Psoas muscle (tissue), 8 donors: ENCODE results near the gene PSORS1C2. TPM values are rescaled to one million over a fixed set of nuclear protein-coding genes. Genes with fewer than 3 reads are reported as not detected.

Experiments used
- ATAC-seq, 4 donors: fragments of 200-7000 bp; cut with Tn5 transposase; one replicate each; pipeline ENCODE4 v1.9.1; 2020; ENCODE audit warnings: moderate library complexity in 3 of 4, mild to moderate bottlenecking in 2 of 4
- DNase-seq, 2 donors: peaks; one replicate each; pipeline ENCODE4 v3.0.0-alpha.2; 2020
- H3K27ac ChIP-seq: fragments of 200-600 bp; one replicate; pipeline ENCODE4 v1.8.0; 2022
- H3K27me3 ChIP-seq, 3 donors: fragments of 200-600 bp in 1 of 3; one replicate each; pipeline versions ENCODE4 v1.6.1 to v1.8.0; 2013 to 2022; ENCODE audit warnings: low read length in 2 of 3, mild to moderate bottlenecking in 2 of 3, moderate library complexity in 1 of 3; ENCODE audit not compliant: insufficient read depth in 3 of 3
- H3K36me3 ChIP-seq, 2 donors: fragments of 200-600 bp in 1 of 2; one replicate each; pipeline versions ENCODE4 v1.6.1 to v1.8.0; 2013 to 2022; ENCODE audit warnings: low read depth in 1 of 2, mild to moderate bottlenecking in 1 of 2, moderate library complexity in 1 of 2; ENCODE audit not compliant: insufficient read depth in 1 of 2
- H3K4me1 ChIP-seq: fragments of 200-600 bp; one replicate; pipeline ENCODE4 v1.8.0; 2022
- H3K4me3 ChIP-seq: fragments of 200-600 bp; one replicate; pipeline ENCODE4 v1.8.0; 2022; ENCODE audit warnings: mild to moderate bottlenecking
- H3K9me3 ChIP-seq: fragments of 200-600 bp; one replicate; pipeline ENCODE4 v1.8.0; 2022
- WGBS, 3 donors: extraction: QIAGEN DNeasy Blood & Tissue Kit; methylation state at CpG; one replicate each; pipeline versions ENCODE4 v1.1.6 to v1.1.7; 2013; 5-methylcytosine and 5-hydroxymethylcytosine counted together
- intact Hi-C, 2 donors: fragments of 100-400 bp; cut with DNase I; formaldehyde crosslinking; loops; one replicate each; pipeline versions ENCODE4 v1.11.0 to v1.14.2; 2022
- polyA plus RNA-seq, 3 donors: library from polyadenylated mRNA; stranded (reverse); fragments of 200-250 nt; gene quantifications; one replicate each; pipeline ENCODE4 v1.2.3, GENCODE V29; 2013
- total RNA-seq, 4 donors: library from RNA; stranded (reverse); fragmentation: NEBNext Ultra II Directional in 2 of 4; extraction: Animal tissue kit (Norgen Biotek cat#: 25700) in 2 of 4; gene quantifications; one replicate each; pipeline versions ENCODE4 v1.2.1 to v1.2.4, GENCODE V29; 2021 to 2023
- TF ChIP-seq, protein P1 (sequence below): fragments of 200-600 bp; IDR thresholded peaks from one replicate; pipeline ENCODE4 v1.8.0; 2022; ENCODE audit warnings: antibody characterized with exemption
- donor health status: healthy with polysubstance abuse.
- donor health status: DM: no; HTN: no; CAD: no; lungs with moderate emphysema.
- donor health status: Bipolar disorder and iron deficiency.
- donor health status: healthy.
- donor health status: DM: yes; HTN: yes; CAD: no.
- donor health status: DM: no; HTN: no; CAD: no.
- donor health status: DM: no; HTN: no; CAD: no.
- donor health status: DM: yes; HTN: yes; CAD: no.

Gene PSORS1C2
- total and polyA plus RNA-seq, 7 donors = not detected

DNA sequence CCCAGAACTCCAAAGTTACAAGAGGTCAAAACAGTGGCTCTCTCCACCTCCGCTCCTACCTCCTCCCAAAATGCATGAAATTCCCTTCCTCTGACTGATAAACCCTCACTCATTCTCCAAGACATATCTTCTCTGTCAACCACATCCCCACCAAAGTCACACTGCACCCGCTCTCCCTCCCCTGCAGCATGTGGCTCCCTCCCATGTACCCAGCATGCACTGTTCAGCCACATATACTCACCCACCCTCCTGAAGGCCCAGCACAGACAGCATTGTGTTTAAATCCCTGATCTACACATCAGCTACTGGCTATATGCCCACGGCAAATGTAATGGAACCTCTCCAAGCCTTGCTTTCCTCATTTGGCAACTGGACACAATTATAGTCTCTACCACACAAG is 37.1 kb upstream of the PSORS1C2 start:
- ATAC-seq = no peak
- TF ChIP-seq, protein P1, sequence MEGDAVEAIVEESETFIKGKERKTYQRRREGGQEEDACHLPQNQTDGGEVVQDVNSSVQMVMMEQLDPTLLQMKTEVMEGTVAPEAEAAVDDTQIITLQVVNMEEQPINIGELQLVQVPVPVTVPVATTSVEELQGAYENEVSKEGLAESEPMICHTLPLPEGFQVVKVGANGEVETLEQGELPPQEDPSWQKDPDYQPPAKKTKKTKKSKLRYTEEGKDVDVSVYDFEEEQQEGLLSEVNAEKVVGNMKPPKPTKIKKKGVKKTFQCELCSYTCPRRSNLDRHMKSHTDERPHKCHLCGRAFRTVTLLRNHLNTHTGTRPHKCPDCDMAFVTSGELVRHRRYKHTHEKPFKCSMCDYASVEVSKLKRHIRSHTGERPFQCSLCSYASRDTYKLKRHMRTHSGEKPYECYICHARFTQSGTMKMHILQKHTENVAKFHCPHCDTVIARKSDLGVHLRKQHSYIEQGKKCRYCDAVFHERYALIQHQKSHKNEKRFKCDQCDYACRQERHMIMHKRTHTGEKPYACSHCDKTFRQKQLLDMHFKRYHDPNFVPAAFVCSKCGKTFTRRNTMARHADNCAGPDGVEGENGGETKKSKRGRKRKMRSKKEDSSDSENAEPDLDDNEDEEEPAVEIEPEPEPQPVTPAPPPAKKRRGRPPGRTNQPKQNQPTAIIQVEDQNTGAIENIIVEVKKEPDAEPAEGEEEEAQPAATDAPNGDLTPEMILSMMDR = no peak
- H3K4me1 ChIP-seq = no peaks in the 10 kb centered on the region
- no peak overlapping the region for H3K27ac ChIP-seq
- DNase-seq = no peak
- H3K9me3 ChIP-seq = no peaks in the 10 kb centered on the region
- no peaks in the 10 kb centered on the region for H3K36me3 ChIP-seq
- no peak overlapping the region for H3K4me3 ChIP-seq
- H3K27me3 ChIP-seq = no peaks in the 10 kb centered on the region
- intact Hi-C loops = no loop called here
- WGBS, 3 donors = 58 to 66% (median 64%) methylated on average over 3 of the region's 3 CpGs

DNA sequence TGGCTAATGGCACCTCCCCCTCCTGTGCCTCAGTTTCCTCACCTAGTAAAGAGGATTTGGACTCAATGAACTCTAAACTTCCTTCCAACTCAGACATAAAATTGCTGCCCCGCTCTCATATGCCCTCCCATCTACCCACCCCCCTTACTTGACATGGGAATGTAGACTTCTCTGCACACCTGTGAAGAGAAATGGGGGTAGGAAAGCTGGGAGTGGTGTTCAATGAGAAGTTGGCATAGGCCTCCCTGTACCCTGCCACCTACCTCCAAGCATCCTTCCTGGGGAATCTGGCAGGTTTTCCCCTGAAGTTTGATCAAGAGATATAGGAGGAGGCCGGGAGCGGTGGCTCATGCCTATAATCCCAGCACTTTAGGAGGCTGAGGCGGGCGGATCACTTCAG is 35.5 kb upstream of the PSORS1C2 start:
- TF ChIP-seq, protein P1 = no peak
- ATAC-seq (no peak), DNase-seq (no peak)
- Histone ChIP-seq H3K9me3 (no peaks in the 10 kb centered on the region), H3K27me3 (no peaks in the 10 kb centered on the region), H3K4me3 (no peak overlapping the region), H3K36me3 (no peaks in the 10 kb centered on the region), H3K4me1 (no peaks in the 10 kb centered on the region), H3K27ac (no peak overlapping the region)
- 84 to 90% (median 88%) methylated on average over 4 to 5 of the region's 5 CpGs for WGBS, 3 donors
- intact Hi-C loops = no loop called here

DNA sequence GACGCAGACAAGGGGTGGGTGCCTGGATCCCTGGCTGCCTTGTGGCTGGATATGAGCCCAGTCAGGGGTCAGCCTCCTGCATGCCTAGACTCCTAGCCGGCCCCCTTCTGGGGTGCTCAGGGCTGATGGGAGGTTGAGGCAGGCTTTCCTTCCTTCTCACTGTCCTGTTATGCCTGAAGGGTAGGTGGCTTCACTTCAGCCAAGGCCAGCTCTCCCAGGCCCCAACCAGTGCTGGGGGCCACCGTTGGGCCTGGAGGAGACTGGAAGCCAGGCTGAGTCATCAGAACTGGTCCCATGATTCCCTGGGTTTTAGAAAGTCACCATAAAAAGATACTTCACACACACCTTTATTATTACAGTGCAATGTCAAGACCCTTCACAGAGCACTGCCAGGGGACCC is 34.5 kb upstream of the PSORS1C2 start:
- TF ChIP-seq, protein P1 = no peak
- ATAC-seq = no peak
- Histone ChIP-seq H3K27me3 (no peaks in the 10 kb centered on the region), H3K9me3 (no peaks in the 10 kb centered on the region), H3K27ac (no peak overlapping the region), H3K36me3 (no peaks in the 10 kb centered on the region), H3K4me1 (no peaks in the 10 kb centered on the region), H3K4me3 (no peak overlapping the region)
- intact Hi-C loops = no loop called here
- WGBS, 3 donors = 58 to 71% (median 67%) methylated on average over 3 of the region's 3 CpGs
- no peak for DNase-seq

DNA sequence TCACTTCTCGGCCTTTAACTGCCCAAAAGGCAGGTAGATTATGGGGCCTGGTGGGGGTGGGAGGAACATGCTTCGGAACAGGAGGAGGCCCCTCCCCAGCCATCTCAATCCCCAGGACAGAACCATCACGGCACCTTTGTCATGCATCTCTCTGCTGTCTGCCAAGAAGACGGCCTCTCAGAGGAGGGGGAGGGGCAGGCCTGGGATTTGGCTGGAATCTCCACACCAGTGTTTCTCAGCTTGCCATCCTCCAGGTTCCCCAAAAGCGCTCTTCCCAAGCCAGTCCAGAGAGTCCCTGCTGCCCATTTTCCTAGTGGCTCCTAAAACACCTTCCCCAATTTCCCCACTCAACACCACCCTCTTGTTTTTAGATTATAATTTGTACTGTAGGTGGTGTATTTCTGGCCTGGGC is 34.1 kb upstream of the PSORS1C2 start:
- ATAC-seq (no peak), DNase-seq (no peak)
- intact Hi-C loops = no loop called here
- WGBS, 3 donors = 64 to 76% (median 66%) methylated on average over 5 of the region's 5 CpGs
- Histone ChIP-seq H3K27me3 (no peaks in the 10 kb centered on the region), H3K9me3 (no peaks in the 10 kb centered on the region), H3K4me3 (no peak overlapping the region), H3K36me3 (no peaks in the 10 kb centered on the region), H3K4me1 (no peaks in the 10 kb centered on the region), H3K27ac (no peak overlapping the region)
- TF ChIP-seq, protein P1 = no peak
